Astrocyte of the cerebellum (primary cell): ENCODE measurements around the gene GLCCI1.

Source experiments
- DNase-seq: peaks from one replicate; pipeline ENCODE4 v3.0.0-alpha.2; 2011; ENCODE audit warnings: low read depth
- H3K4me3 ChIP-seq: 2 replicates; pipeline ENCODE4 v1.5.1; 2011; ENCODE audit warnings: mild to moderate bottlenecking, low read depth, low read length, moderate library complexity
- in situ Hi-C: cut with HindIII; loops from 2 replicates; pipeline ENCODE4 v1.10.0; 2017; ENCODE audit warnings: low sequenced_read_pairs
- TF ChIP-seq, protein P1 (sequence below): IDR thresholded peaks from 2 replicates; pipeline ENCODE4 v1.5.1; 2012; ENCODE audit warnings: low read length, low read depth, moderate library complexity, mild to moderate bottlenecking; ENCODE audit errors: missing control alignments

GLCCI1 gene

DNA sequence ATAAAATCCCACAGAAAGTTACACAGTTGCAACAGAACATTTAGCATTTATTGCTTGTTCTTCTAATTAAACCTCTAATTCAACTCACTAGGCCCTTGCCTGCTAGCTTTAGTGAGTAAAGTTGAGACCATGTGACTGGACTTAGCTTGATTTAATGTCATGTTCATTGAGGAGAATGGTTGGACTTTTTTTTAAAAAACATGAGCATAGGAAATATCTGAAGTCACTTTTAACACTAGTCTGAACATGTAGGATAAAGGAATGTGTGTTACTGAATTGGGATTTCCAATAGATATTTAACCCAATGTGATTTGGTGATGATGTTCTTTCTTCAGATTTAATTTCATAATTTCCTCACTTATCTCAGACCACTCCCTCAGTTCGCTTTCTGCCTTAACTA, 24.6 kb upstream of the GLCCI1 start:
- TF ChIP-seq, protein P1, sequence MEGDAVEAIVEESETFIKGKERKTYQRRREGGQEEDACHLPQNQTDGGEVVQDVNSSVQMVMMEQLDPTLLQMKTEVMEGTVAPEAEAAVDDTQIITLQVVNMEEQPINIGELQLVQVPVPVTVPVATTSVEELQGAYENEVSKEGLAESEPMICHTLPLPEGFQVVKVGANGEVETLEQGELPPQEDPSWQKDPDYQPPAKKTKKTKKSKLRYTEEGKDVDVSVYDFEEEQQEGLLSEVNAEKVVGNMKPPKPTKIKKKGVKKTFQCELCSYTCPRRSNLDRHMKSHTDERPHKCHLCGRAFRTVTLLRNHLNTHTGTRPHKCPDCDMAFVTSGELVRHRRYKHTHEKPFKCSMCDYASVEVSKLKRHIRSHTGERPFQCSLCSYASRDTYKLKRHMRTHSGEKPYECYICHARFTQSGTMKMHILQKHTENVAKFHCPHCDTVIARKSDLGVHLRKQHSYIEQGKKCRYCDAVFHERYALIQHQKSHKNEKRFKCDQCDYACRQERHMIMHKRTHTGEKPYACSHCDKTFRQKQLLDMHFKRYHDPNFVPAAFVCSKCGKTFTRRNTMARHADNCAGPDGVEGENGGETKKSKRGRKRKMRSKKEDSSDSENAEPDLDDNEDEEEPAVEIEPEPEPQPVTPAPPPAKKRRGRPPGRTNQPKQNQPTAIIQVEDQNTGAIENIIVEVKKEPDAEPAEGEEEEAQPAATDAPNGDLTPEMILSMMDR = no peak
- no peak overlapping the region for H3K4me3 ChIP-seq
- in situ Hi-C loops = no loop called here
- no peak for DNase-seq

DNA sequence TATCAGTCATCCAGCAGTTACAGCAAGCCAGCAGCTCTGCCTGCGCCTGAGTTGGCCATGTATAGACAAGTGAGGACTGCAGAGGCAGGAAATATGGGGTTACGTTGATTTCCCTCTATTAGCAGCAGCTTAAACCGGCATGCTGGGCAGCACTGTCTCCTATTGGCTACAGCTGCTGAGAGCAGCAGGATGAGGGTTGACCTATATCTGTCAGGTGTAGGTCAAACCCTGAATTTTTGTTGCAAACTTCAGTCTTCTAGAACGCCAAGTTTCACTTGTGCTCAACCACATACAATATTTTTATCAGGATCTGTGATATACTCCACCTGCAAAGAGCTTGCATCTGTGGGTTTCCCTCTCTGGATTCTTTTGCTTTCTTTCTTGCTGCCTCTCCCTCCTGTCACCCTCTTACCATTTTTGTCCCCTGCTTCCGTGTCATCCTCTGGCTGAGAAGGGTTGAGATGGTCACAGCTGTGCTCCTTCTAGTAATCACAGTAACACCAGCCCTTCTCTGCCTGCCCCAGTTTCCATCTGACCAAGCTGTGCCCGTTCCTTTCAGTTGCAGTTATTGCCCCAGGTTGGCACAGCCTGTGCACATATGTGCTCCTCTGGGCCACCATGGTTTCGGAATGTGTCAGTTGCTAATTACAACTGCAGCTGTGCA, 23.8 kb upstream of the GLCCI1 start:
- TF ChIP-seq, protein P1 = no peak
- DNase-seq = no peak
- H3K4me3 ChIP-seq = no peak overlapping the region
- in situ Hi-C loops = no loop called here

DNA sequence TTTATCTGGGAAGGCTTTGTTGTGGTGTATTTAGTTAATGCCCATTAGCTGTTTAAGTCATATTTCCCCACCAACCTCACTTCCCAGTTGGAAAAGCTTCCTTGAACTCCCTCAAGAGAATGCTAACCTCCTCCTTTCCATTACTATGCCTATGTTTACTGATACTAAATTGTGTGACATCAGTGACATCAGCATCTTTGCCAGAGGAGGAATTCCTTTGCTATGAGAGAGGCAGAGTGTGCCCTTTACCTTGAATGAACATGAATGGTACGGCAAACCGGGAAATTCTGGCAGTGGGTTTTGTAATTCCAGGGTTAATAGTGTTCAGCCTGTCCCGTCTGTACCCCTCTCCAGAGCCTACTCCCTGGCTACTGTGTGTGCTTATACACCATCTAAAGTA, 22.1 kb upstream of the GLCCI1 start:
- in situ Hi-C loops = no loop called here
- no peak overlapping the region for H3K4me3 ChIP-seq
- TF ChIP-seq, protein P1 = no peak
- DNase-seq = no peak

DNA sequence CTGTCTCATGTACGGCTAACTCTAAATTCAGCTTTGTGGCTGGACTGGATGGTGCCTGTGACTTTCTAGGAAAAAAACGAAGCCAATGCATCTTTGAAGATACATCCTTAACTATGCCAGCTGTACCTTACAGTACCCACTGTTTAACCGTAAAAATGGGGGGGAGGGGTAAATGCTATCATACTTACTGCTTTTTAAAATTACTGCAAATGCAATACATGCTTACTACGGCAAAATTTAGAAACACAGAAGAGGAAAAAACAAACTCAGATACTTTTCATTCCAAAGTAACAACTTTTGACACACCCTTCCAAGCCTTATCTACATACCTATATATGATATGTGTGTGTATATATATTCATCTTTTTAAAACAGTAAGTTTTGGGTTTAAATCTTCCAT, 20.4 kb upstream of the GLCCI1 start:
- DNase-seq = no peak
- TF ChIP-seq, protein P1 = no peak
- in situ Hi-C loops = no loop called here
- no peak overlapping the region for H3K4me3 ChIP-seq

GRCh38 chr7:7953806-7954205, 14.8 kb upstream of the GLCCI1 start:
- DNase-seq = no peak
- in situ Hi-C loops = no loop called here
- H3K4me3 ChIP-seq = no peak overlapping the region
- TF ChIP-seq, protein P1 = no peak

- in situ Hi-C loops = no loop called here
- no peak for DNase-seq
- no peak overlapping the region for H3K4me3 ChIP-seq
- TF ChIP-seq, protein P1 = no peak
Measured at GRCh38 chr7:7956531-7957128, 12.0 kb upstream of the GLCCI1 start.
